Left ventricle myocardium inferior (tissue), 1 donor: ENCODE data around the gene CHI3L1. TPM values are rescaled to one million over a fixed set of nuclear protein-coding genes. Genes with fewer than 3 reads are reported as not detected.

Source experiments
- DNase-seq: peaks from one replicate; pipeline ENCODE4 v3.0.0-alpha.2; 2020
- H3K27ac ChIP-seq: fragments of 200-600 bp; replicated peaks from 2 replicates; pipeline ENCODE4 v1.8.0; 2021
- H3K27me3 ChIP-seq: fragments of 200-600 bp; 2 replicates; pipeline ENCODE4 v1.8.0; 2021; ENCODE audit warnings: low read depth
- H3K36me3 ChIP-seq: fragments of 200-600 bp; 2 replicates; pipeline ENCODE4 v1.8.0; 2021
- H3K4me1 ChIP-seq: fragments of 200-600 bp; 2 replicates; pipeline ENCODE4 v1.8.0; 2021
- H3K4me3 ChIP-seq: fragments of 200-600 bp; 2 replicates; pipeline ENCODE4 v1.8.0; 2021; ENCODE audit warnings: mild to moderate bottlenecking, moderate library complexity
- H3K9me3 ChIP-seq: fragments of 200-600 bp; replicated peaks from 2 replicates; pipeline ENCODE4 v1.8.0; 2021
- intact Hi-C: fragments of 100-400 bp; cut with micrococcal nuclease; formaldehyde crosslinking; loops from one replicate; pipeline ENCODE4 v1.11.0; 2022
- total RNA-seq: library from RNA; stranded (reverse); fragmentation: NEBNext Ultra II Directional; extraction: Animal tissue kit (Norgen Biotek cat#: 25700); gene quantifications from one replicate; pipeline ENCODE4 v1.2.1, GENCODE V29; 2021
- TF ChIP-seq, protein P1 (sequence below): fragments of 200-600 bp; IDR thresholded peaks from 2 replicates; pipeline ENCODE4 v1.8.0; 2021; ENCODE audit warnings: antibody characterized with exemption, mild to moderate bottlenecking, borderline replicate concordance
- donor health status: DM: no; HTN: yes; CAD: no; lungs with severe emphysema.

Gene CHI3L1
- total RNA-seq, 1 donor from 2014 or later: not detected

DNA sequence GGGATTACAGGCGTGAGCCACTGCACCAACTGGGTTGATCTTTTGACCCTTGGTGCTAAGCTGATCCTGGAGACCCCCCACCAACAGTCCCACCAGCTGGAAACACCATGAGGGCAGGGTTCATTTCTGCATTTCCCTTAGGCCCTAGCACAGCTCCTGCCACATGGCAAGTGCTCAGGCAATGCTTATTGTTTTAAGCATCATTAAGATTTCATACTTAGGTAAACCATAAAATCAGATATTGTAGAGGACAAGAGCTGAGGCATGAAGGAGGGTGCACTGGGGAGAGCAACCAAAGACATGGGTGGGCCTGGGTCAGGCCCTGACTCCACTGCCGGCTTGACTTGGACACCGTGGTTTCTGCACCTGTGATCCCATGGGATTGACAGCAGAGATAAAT is 25.3 kb upstream of the CHI3L1 start:
- H3K4me3 ChIP-seq: no peak overlapping the region
- intact Hi-C loops: no loop called here
- peaks cover 15% of the 10 kb centered on the region for H3K27me3 ChIP-seq
- no peaks in the 10 kb centered on the region for H3K36me3 ChIP-seq
- H3K4me1 ChIP-seq: peaks cover 5% of the 10 kb centered on the region
- TF ChIP-seq, protein P1, sequence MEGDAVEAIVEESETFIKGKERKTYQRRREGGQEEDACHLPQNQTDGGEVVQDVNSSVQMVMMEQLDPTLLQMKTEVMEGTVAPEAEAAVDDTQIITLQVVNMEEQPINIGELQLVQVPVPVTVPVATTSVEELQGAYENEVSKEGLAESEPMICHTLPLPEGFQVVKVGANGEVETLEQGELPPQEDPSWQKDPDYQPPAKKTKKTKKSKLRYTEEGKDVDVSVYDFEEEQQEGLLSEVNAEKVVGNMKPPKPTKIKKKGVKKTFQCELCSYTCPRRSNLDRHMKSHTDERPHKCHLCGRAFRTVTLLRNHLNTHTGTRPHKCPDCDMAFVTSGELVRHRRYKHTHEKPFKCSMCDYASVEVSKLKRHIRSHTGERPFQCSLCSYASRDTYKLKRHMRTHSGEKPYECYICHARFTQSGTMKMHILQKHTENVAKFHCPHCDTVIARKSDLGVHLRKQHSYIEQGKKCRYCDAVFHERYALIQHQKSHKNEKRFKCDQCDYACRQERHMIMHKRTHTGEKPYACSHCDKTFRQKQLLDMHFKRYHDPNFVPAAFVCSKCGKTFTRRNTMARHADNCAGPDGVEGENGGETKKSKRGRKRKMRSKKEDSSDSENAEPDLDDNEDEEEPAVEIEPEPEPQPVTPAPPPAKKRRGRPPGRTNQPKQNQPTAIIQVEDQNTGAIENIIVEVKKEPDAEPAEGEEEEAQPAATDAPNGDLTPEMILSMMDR: no peak
- DNase-seq: no peak
- no peaks in the 10 kb centered on the region for H3K9me3 ChIP-seq
- H3K27ac ChIP-seq: no peak overlapping the region

DNA sequence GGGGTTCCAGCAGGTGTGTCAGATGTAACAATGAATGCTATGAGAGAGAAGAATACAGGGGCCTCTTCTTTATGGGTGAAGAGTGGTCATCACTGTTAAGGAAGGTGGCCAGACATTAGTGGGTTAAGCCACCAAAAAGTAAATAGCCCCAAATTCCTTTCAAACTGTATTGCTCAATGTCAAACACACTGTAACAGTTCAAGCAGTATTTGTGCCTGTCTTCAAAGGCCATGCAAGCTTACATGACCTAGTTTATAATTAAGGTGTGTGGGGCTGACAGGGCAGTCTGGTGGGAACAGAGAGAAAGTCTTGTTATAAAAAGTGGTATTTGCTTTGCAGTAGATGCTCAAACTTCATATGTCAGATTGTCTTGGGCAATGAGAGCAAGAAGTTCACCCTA is 24.5 kb upstream of the CHI3L1 start:
- Histone ChIP-seq H3K9me3 (no peaks in the 10 kb centered on the region), H3K27ac (no peak overlapping the region), H3K27me3 (peaks cover 9% of the 10 kb centered on the region), H3K4me3 (no peak overlapping the region), H3K4me1 (peaks cover under 1% of the 10 kb centered on the region), H3K36me3 (no peaks in the 10 kb centered on the region)
- TF ChIP-seq, protein P1: no peak
- intact Hi-C loops: no loop called here
- no peak for DNase-seq

DNA sequence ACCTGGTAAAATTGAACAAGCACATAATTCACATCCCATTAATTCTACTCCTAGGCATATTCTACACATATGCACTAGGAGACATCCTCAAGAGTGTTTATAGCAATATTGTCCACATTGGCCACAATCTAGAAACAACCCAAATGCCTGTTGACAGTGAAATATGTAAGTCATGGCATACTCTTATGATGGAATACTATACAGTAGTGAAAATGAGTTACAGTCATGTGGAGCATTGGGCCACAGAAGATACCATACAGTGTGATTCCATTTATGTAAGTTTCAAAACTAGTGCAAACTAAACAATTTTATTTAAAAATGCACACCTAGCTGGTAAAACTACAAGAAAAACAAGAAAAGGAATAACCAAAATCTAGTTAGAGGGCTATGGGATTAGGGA is 23.8 kb upstream of the CHI3L1 start:
- intact Hi-C loops: no loop called here
- TF ChIP-seq, protein P1: no peak

DNA sequence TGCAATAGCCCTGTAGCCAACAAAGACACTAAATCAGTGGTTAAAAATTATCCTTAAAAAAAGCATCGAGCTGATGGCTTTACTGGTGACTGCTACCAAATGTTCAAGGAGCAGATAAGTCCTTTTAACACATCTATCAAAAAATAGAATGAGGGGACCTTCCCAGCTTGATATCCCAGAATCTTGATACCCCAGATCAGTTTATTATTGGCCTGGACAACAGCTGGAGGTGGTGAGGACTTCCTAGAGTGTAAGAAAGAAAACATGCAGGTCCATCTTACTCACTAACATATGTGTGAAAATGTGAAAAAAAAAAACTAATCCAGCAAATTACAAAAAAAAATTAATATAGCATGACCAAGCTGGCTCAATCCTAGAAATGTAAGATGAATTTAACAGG is 21.7 kb upstream of the CHI3L1 start:
- no peak overlapping the region for H3K27ac ChIP-seq
- H3K9me3 ChIP-seq: no peaks in the 10 kb centered on the region
- TF ChIP-seq, protein P1: no peak
- H3K4me1 ChIP-seq: no peaks in the 10 kb centered on the region
- intact Hi-C loops: no loop called here
- no peak for DNase-seq
- H3K27me3 ChIP-seq: peaks cover 8% of the 10 kb centered on the region
- no peak overlapping the region for H3K4me3 ChIP-seq
- no peaks in the 10 kb centered on the region for H3K36me3 ChIP-seq

More for the DNA sequence above, 23.8 kb upstream of the CHI3L1 start:
- no peak overlapping the region for H3K4me3 ChIP-seq
- H3K36me3 ChIP-seq: no peaks in the 10 kb centered on the region
- H3K4me1 ChIP-seq: no peaks in the 10 kb centered on the region
- H3K27ac ChIP-seq: no peak overlapping the region
- DNase-seq: no peak
- no peaks in the 10 kb centered on the region for H3K9me3 ChIP-seq
- peaks cover 9% of the 10 kb centered on the region for H3K27me3 ChIP-seq

DNA sequence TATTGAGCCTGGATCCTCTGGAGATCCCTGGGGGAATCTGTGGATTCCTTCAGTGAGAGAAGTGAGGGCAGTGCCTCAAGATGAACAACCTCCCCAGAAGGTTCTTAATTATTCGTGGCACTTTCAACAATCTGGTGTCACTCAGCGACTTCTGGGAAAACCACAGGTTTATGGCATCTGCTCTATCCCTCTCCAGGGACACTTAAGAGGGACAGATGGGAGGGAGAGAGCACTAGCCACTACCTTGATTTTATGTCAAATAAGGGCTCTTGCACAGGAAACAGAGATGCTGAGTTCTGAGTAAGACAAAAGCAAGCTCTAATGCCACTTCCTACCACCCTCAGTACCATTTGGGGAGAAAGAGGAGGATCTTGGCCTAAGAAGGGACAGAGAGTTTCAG is 21.2 kb upstream of the CHI3L1 start:
- no peaks in the 10 kb centered on the region for H3K4me1 ChIP-seq
- no peak for DNase-seq
- TF ChIP-seq, protein P1: no peak
- no peak overlapping the region for H3K27ac ChIP-seq
- peaks cover 4% of the 10 kb centered on the region for H3K27me3 ChIP-seq
- intact Hi-C loops: no loop called here
- H3K4me3 ChIP-seq: no peak overlapping the region
- no peaks in the 10 kb centered on the region for H3K36me3 ChIP-seq
- H3K9me3 ChIP-seq: no peaks in the 10 kb centered on the region
